ENCODE data around the gene MAZ.
"Not testable (repeated sequence)": the region's sequence is repeated elsewhere in the genome, so short reads cannot be mapped to it uniquely, and the experiment has no call there.

The MAZ gene

DNA sequence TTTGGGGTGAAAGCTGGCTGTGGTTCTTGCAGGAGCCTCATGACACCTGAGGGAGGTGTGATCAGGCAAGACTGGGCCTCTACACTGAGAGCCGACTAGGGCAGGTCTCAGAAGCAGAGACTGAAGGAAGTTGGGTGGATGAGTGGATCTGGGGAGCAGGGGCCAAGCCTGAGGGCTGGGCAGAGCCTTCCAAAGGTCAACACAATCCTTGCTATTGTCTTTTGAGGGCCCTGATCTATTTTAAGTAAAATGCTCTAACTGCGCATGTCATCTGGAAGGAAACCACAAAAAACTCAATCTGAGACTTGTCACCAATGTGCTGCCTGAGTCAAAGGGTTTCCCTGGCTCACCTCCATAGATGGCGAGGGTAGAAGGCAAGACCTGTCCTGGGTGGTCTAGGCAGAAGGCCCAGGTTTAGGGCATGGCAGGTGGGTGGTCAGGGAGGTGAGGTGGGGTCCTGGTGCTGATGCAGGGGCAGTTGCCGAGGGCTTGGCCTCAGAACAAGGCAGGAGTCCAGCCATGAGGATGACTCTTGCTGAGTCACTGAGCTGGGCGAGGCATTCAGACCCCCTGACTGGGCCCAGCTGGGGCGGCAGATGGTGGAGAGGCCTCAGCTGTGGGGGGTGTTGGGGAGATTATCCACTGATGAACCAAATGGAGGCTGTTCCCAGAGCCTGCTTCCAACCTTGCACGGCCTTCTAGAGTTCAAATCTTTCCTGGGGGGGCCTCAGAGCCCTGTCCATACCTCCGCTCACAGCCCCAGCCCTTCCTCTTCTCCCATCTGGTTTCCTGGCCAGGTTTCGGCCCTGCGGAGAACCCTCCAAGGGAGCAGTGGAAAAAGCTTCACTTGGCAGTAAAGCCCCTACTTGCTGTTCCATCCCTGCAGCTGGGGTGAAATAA lies 19.1 kb downstream of the MAZ start:
- Mint-ChIP-seq H3K27me3 (no peaks in the 10 kb centered on the region), H3K9me3 (no peaks in the 10 kb centered on the region), H3K36me3 (peaks cover 2% of the 10 kb centered on the region), H3K27ac (peak overlapping the region; percentile 83), H3K4me1 (peaks cover 70% of the 10 kb centered on the region), H3K4me3 (peak overlapping the region; percentile 61)

DNA sequence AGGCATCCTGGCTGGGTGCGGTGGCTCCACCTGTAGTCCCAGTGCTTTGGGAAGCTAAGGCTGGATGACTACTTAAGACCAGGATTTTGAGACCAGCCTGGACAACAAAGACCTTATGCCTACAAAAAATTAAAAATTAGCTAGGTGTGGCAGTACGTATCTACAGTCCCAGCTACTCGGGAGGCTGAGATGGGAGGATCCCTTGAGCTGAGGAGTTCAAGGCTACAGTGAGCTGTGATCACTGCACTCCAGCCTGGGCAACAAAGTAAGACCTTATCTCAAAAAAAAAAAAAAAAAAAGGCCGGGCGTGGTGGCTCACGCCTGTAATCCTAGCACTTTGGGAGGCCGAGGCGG lies 20.0 kb downstream of the MAZ start:
- peaks cover 71% of the 10 kb centered on the region for H3K4me1 Mint-ChIP-seq

DNA sequence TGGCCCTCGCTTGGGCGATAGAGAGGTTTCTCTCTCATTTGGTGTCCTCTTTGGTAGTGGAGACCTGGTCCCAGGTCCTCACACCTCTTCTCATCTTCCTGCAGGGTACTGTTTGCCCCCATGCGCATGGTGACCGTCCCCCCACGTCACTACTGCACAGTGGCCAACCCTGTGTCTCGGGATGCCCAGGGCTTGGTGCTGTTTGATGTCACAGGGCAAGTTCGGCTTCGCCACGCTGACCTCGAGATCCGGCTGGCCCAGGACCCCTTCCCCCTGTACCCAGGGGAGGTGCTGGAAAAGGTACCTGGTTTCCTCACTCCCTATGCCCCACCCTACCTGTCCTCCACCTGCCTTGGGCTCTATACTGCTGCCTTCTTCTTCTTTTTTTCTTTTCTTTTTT lies 24.4 kb downstream of the MAZ start:
- Mint-ChIP-seq H3K4me3 (no peak overlapping the region), H3K36me3 (peaks cover 7% of the 10 kb centered on the region), H3K9me3 (no peaks in the 10 kb centered on the region), H3K27ac (no peak overlapping the region), H3K27me3 (no peaks in the 10 kb centered on the region), H3K4me1 (peaks cover 43% of the 10 kb centered on the region)

More for the DNA sequence above, 20.0 kb downstream of the MAZ start:
- Mint-ChIP-seq H3K9me3 (no peaks in the 10 kb centered on the region), H3K36me3 (peaks cover 2% of the 10 kb centered on the region), H3K4me3 (peak overlapping the region; percentile 89), H3K27me3 (no peaks in the 10 kb centered on the region), H3K27ac (peak overlapping the region; percentile 35)

DNA sequence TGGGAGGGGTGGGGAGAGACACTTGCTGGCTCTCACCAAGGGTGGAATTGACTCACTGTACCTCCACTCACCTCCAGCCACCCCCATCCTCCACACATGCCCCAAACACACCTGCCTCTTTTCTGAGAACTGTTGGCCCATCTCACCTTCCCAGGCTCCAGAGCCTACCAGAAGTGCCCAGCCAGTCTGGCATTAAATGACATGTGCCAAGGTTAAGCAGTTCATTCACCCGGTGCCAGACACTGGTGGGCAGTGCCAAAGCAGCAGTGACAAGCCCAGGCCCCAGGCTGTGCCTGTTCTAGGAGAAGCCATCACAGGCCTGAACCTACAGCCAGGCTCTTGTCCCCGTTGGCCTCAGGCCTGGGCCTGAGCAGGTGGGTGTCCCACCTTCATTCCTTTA lies 25.2 kb downstream of the MAZ start:
- Mint-ChIP-seq H3K36me3 (peaks cover 9% of the 10 kb centered on the region), H3K27me3 (no peaks in the 10 kb centered on the region), H3K27ac (peak overlapping the region; percentile 83), H3K9me3 (no peaks in the 10 kb centered on the region), H3K4me1 (peaks cover 36% of the 10 kb centered on the region), H3K4me3 (no peak overlapping the region)

DNA sequence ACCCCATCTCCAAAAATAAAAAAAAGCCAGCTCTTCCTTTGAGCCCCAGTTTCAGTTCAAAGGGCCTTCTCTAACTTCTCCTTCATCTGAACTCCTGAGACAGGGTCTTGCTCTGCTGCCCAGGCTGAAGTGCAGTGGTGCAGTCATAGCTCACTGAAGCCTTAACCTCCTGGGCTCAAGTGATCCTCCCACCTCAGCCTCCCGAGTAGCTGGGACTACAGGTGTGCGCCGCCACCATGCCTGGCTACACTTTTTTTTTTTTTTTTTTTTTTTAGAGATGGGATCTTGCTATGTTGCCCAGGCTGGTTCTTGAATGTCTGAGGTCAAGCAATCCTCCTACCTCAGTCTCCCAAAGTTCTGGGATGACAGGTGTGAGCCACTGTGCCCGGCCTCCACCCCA lies 26.9 kb downstream of the MAZ start:
- not testable (repeated sequence) for H3K36me3 Mint-ChIP-seq, H3K27me3 Mint-ChIP-seq, H3K9me3 Mint-ChIP-seq, H3K4me3 Mint-ChIP-seq, H3K27ac Mint-ChIP-seq
- H3K4me1 Mint-ChIP-seq = peaks cover 24% of the 10 kb centered on the region

DNA sequence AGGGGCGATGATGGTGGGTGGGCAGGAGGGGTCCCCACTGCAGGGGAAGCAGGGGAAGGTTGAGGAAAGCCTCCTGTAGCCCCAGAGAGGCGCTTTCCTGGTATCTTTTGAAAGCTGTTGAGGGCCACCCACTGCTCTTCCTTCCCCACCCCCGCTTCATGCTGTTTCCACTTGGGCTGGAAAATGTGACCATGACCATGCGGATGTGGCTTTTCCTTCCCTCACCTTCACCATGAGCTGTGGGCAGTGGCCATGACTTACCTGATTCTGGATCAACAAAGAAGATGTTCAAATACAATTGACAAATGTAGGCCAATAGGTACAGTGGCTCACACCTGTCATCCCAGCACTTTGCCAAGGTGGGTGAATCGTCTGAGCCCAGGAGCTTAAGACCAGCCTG lies 27.8 kb downstream of the MAZ start:
- Mint-ChIP-seq H3K4me3 (no peak overlapping the region), H3K27me3 (no peaks in the 10 kb centered on the region), H3K36me3 (peaks cover 9% of the 10 kb centered on the region), H3K27ac (peak overlapping the region; percentile 43), H3K9me3 (no peaks in the 10 kb centered on the region), H3K4me1 (peaks cover 24% of the 10 kb centered on the region)

DNA sequence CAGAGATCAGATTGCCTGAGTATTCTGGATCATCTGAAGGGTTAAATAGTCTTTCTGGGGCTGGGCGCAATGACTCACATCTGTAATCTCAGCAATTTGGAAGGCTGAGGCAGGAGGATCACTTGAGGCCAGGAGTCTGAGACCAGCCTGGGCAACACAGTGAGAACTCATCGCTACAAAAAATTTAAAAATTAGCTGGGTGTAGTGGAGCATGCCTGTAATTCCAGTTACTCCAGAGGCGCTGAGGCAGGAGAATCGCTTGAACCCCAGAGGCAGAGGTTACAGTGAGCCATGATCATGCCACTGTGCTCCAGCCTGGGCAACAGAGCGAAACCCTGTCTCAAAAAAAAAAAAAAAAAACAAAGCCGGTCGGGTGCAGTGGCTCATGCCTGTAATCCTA lies 29.6 kb downstream of the MAZ start:
- Mint-ChIP-seq H3K27me3 (no peaks in the 10 kb centered on the region), H3K4me3 (no peak overlapping the region), H3K4me1 (peaks cover 10% of the 10 kb centered on the region), H3K9me3 (no peaks in the 10 kb centered on the region), H3K36me3 (peaks cover 9% of the 10 kb centered on the region), H3K27ac (no peak overlapping the region)

DNA sequence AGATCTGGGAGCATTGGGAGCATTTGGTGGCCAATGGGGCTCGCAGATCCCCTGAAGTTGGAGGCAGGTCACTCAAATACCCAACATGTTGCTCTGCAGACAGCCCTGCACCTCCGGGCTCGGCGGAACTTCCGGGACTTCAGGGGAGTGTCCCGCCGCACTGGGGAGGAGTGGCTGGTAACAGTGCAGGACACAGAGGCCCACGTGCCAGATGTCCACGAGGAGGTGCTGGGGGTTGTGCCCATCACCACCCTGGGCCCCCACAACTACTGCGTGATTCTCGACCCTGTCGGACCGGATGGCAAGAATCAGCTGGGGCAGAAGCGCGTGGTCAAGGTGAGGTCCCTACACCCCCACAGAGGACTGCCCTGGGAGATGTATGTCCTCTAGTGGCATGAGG lies 30.3 kb downstream of the MAZ start:
- no peak overlapping the region for H3K27ac Mint-ChIP-seq
- H3K9me3 Mint-ChIP-seq = no peaks in the 10 kb centered on the region
- no peaks in the 10 kb centered on the region for H3K27me3 Mint-ChIP-seq
- H3K36me3 Mint-ChIP-seq = peaks cover 9% of the 10 kb centered on the region
- H3K4me3 Mint-ChIP-seq = no peak overlapping the region
- peaks cover 4% of the 10 kb centered on the region for H3K4me1 Mint-ChIP-seq

DNA sequence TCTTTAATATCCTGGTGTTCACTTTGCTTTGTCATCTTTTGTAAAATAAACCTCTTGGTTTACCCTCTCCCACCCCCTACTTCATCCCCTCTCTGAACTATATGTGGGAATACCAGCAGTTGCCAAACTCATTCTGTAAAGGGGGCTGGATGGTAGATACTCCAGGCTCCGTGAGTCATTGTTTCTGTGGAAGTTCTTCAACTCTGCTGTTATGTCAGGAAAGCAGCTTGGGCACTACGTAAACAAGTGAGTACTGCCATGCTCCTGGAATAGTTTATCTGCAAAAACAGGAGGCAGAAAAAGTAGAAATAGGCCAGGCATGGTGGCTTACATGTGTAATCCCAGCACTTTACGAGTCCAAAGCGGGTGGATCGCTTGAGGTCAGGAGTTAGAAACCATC lies 31.5 kb downstream of the MAZ start:
- Mint-ChIP-seq H3K36me3 (peaks cover 4% of the 10 kb centered on the region), H3K27ac (peak overlapping the region; percentile 23), H3K27me3 (no peaks in the 10 kb centered on the region), H3K9me3 (no peaks in the 10 kb centered on the region), H3K4me1 (no peaks in the 10 kb centered on the region), H3K4me3 (no peak overlapping the region)

DNA sequence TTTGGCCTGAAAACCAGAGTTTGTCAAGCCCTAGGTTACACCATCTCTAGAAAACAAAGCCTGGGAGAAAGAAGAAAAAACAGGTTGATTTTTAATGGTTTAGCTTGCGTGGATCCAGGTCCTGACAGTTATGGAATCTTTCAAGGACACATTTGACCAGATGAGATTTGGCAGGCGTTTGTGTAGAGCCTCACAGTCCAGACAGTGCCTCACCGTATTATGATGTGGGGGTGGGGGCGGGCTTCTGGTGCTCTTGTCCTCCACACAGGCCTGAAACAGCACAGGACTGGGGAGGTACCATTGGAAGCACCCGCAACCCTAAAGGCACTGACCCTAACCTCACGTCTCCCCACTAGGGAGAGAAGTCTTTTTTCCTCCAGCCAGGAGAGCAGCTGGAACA lies 33.5 kb downstream of the MAZ start:
- peaks cover 6% of the 10 kb centered on the region for H3K36me3 Mint-ChIP-seq
- H3K4me3 Mint-ChIP-seq = no peak overlapping the region
- H3K27ac Mint-ChIP-seq = peak overlapping the region; percentile 68
- H3K9me3 Mint-ChIP-seq = no peaks in the 10 kb centered on the region
- no peaks in the 10 kb centered on the region for H3K4me1 Mint-ChIP-seq
- no peaks in the 10 kb centered on the region for H3K27me3 Mint-ChIP-seq

DNA sequence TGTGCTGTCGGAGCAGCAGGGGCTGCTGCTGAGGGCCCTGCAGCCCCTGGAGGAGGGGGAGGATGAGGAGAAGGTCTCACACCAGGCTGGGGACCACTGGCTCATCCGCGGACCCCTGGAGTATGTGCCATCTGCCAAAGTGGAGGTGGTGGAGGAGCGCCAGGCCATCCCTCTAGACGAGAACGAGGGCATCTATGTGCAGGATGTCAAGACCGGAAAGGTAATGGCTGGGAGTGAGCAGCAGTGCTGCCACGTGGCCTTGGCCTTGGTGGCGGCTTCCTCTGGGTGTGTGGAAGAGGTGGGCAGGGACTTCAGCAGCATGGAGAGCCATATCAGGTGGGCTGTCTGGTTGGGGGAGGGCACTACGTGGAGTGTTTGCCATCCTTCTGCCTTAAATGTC lies 33.9 kb downstream of the MAZ start:
- H3K36me3 Mint-ChIP-seq = peaks cover 7% of the 10 kb centered on the region
- peak overlapping the region; percentile 68 for H3K27ac Mint-ChIP-seq
- no peaks in the 10 kb centered on the region for H3K9me3 Mint-ChIP-seq
- H3K27me3 Mint-ChIP-seq = no peaks in the 10 kb centered on the region
- H3K4me3 Mint-ChIP-seq = no peak overlapping the region
- H3K4me1 Mint-ChIP-seq = no peaks in the 10 kb centered on the region

DNA sequence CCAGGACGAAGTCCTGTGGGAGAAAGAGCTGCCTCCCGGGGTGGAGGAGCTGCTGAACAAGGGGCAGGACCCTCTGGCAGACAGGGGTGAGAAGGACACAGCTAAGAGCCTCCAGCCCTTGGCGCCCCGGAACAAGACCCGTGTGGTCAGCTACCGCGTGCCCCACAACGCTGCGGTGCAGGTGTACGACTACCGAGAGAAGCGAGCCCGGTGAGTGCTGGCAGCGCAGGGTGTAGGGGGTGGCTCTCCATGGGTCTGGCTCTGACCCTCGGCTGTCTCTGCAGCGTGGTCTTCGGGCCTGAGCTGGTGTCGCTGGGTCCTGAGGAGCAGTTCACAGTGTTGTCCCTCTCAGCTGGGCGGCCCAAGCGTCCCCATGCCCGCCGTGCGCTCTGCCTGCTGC lies 35.3 kb downstream of the MAZ start:
- no peak overlapping the region for H3K4me3 Mint-ChIP-seq
- H3K27ac Mint-ChIP-seq = no peak overlapping the region
- no peaks in the 10 kb centered on the region for H3K27me3 Mint-ChIP-seq
- peaks cover 6% of the 10 kb centered on the region for H3K36me3 Mint-ChIP-seq
- H3K4me1 Mint-ChIP-seq = no peaks in the 10 kb centered on the region
- no peaks in the 10 kb centered on the region for H3K9me3 Mint-ChIP-seq

DNA sequence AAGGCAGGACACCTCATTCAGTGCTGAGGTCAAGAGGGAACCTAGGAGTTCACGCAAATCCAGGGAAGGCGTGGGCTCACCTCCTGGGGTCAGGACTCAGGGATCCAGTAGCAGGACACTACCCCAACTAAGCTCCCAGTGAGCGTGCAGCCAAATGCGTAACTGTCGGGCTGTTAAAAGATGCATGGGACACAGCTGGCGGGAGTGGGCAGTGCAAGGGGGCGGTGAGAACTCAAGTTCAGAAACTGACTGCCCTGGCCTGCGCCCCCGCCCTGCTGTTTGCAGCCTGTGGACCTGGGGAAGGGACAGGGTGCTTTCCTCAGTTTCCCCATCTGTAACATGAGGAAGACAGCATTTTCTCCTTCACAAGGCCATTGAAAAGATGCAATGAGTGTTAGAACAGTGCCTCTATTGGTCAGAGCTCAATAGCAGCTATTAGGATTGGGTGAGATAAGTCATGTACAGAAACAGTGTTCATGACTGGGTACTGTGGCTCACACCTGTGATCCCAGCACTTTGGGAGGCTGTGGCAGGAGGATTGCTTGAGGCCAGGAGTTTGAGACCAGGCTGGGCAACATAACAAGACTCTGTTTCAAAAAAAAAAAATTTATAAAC lies 36.5 kb downstream of the MAZ start:
- Mint-ChIP-seq H3K9me3 (no peaks in the 10 kb centered on the region), H3K4me1 (no peaks in the 10 kb centered on the region), H3K27me3 (no peaks in the 10 kb centered on the region), H3K27ac (peak overlapping the region; percentile 62), H3K36me3 (peaks cover 6% of the 10 kb centered on the region), H3K4me3 (no peak overlapping the region)

DNA sequence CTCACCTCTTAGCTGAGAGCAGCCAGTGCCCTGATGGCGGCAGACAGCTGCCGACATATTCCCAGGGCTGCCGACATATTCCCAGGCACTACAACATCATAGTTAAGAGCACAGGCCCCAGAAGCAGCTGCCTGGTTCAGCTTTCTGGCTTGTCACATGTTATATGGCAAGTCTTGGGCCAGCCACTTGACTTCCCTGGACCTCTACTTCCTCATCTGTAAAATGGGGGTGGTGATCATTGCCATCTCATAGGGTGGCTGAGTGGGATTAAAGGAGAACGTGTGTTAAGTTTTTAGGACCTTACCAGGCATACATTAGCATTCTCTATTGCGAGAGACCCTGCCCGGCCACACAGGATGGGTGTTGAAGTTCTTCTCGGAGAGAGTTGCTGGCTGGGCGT lies 37.6 kb downstream of the MAZ start:
- no peaks in the 10 kb centered on the region for H3K9me3 Mint-ChIP-seq
- H3K4me3 Mint-ChIP-seq = no peak overlapping the region
- H3K27me3 Mint-ChIP-seq = no peaks in the 10 kb centered on the region
- H3K36me3 Mint-ChIP-seq = peaks cover 6% of the 10 kb centered on the region
- H3K27ac Mint-ChIP-seq = no peak overlapping the region
- H3K4me1 Mint-ChIP-seq = peaks cover 5% of the 10 kb centered on the region

DNA sequence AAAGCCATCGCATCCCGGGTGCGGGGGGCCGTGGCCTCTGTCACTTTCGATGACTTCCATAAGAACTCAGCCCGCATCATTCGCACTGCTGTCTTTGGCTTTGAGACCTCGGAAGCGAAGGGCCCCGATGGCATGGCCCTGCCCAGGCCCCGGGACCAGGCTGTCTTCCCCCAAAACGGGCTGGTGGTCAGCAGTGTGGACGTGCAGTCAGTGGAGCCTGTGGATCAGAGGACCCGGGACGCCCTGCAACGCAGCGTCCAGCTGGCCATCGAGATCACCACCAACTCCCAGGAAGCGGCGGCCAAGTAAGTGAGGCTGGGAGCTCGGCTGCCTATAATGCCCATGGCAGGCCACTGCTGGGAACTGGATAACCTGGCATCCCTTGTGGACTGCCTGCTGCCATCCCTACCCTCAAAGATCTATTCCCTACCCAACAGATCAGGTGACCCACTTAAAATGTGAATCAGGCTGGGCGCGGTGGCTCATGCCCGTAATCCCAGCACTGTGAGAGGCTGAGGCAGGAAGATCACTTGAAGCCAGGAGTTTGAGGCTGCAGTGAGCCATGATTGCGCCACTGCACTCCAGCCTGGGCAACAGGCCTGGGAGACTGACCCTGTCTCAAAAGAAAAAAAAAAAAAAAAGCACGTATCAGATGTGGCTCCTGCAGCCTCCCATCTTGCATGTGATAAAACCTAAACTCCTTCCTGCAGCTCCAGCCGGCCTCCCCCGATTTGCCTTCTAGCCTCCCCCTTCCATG lies 38.4 kb downstream of the MAZ start:
- Mint-ChIP-seq H3K4me1 (peaks cover 5% of the 10 kb centered on the region), H3K9me3 (no peaks in the 10 kb centered on the region), H3K27ac (peak overlapping the region; percentile 80), H3K36me3 (peaks cover 6% of the 10 kb centered on the region), H3K4me3 (no peak overlapping the region), H3K27me3 (no peaks in the 10 kb centered on the region)

DNA sequence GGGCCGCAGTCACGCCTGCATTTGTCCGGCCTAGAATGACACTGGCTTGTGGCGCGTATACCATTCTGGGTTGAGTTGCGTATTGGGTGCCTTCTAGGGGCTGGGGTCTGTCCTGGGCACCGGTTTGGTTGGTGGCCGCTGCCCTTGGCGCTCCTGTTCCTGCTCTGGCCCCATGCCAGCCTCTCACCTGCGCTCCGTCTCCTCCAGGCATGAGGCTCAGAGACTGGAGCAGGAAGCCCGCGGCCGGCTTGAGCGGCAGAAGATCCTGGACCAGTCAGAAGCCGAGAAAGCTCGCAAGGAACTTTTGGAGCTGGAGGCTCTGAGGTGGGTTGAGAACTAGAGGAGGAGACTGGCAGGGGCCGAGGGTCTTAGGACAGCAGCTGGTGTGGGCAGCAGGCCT lies 39.3 kb downstream of the MAZ start:
- H3K4me1 Mint-ChIP-seq = peaks cover 5% of the 10 kb centered on the region
- peaks cover 6% of the 10 kb centered on the region for H3K36me3 Mint-ChIP-seq
- H3K4me3 Mint-ChIP-seq = no peak overlapping the region
- peak overlapping the region; percentile 80 for H3K27ac Mint-ChIP-seq
- H3K9me3 Mint-ChIP-seq = no peaks in the 10 kb centered on the region
- no peaks in the 10 kb centered on the region for H3K27me3 Mint-ChIP-seq

All from activated naive CD4-positive, alpha-beta T cell treated with anti-CD3 and anti-CD28 coated beads, Interleukin-2, amount 50 U/mL, for 24 hours (primary cell).